GM20000 (cell line): ENCODE data around the gene TVP23C.

Experiments used
- DNase-seq: peaks from one replicate; pipeline ENCODE4 v3.0.0; 2012; ENCODE audit warnings: low spot score
- TF ChIP-seq, protein P1 (sequence below): IDR thresholded peaks from 2 replicates; pipeline ENCODE4 v1.5.1; 2012; ENCODE audit warnings: mild to moderate bottlenecking, control low read depth; ENCODE audit errors: extremely low read depth, missing control alignments

TVP23C gene

DNA sequence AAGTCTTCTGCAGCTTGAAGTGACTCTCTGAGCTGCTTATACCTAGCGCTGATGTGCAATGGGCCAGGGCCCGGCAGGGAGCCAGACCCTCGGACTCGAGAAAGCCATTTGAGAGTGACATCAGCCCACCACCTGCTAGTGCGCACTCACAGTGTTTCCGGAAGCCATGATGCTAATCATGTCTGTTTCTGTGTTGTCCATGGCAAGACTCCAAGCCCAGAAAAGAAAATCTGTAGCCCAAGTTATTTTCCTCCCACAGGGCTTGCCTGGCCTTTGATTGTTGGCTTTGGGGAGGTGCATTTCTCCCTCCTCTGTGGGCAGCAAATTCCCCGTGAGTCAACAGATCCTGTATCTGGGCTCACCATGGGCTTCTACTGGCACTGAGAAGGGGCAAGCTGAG lies 94.0 kb downstream of the TVP23C start:
- DNase-seq, result no peak
- TF ChIP-seq, protein P1, sequence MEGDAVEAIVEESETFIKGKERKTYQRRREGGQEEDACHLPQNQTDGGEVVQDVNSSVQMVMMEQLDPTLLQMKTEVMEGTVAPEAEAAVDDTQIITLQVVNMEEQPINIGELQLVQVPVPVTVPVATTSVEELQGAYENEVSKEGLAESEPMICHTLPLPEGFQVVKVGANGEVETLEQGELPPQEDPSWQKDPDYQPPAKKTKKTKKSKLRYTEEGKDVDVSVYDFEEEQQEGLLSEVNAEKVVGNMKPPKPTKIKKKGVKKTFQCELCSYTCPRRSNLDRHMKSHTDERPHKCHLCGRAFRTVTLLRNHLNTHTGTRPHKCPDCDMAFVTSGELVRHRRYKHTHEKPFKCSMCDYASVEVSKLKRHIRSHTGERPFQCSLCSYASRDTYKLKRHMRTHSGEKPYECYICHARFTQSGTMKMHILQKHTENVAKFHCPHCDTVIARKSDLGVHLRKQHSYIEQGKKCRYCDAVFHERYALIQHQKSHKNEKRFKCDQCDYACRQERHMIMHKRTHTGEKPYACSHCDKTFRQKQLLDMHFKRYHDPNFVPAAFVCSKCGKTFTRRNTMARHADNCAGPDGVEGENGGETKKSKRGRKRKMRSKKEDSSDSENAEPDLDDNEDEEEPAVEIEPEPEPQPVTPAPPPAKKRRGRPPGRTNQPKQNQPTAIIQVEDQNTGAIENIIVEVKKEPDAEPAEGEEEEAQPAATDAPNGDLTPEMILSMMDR, result no peak

DNA sequence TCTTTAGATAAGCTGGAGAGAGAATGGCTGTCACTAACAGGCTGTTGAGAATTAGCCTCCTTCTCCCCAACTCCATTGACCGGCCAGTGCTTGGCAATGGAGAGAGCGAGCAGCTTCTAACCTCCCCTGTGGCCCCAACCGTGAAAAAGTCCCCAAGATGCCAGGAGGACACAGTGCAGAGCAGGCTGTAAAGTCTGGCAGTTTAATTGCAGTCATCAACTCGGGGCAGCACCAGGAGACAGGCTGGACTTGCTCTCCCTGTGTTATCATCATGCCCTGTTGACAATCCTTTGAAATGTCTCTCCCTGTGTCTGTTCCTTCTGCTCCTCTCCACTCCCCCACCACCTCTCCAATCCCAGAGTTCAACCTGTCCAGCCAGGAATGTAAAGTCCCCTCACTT lies 95.2 kb downstream of the TVP23C start:
- DNase-seq, result no peak
- TF ChIP-seq, protein P1, result no peak

DNA sequence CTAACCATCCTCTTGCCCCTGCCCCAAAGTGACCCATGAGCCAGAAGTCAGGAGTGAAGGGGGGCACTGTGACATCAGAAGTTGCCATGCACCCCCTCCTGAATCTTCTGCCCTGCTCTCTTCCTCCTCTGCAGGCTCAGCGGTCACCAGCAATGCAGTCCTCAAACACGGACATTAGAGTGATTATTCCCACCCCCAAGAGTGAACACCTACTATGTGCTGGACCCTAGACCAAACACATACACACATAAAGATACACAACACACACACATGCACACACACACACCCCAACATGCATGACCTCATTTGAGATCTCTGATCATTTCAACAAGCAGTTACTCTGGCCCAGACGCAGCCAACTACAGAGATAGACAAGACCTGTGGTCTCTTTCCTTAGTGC lies 95.7 kb downstream of the TVP23C start, which contains the start of gene CDRT4:
CDRT4 (minus strand) TSS at position 30 of the 400 bp plus-strand sequence. CDS start 27,383 bp downstream, outside the sequence.
- TF ChIP-seq, protein P1, result no peak
- DNase-seq, result no peak

DNA sequence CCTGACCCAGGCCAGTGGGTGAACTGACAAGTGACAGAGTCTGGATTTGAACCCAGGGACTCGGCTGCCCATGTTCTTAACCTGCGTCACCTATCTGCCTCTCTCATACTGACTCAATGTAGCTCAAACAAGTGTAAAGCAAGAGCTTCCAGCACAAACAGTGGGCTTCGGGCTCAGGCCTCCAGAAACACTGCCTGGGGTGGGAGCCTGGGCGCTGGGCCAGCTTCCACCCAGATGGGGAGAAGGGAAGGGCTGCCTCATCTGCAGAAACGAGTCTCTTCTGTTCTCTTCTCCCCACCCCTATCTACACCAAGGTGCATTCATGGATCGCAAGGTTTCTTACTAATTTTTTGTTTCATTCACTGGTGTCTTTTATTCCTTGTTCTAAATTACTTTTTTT lies 97.2 kb downstream of the TVP23C start:
- TF ChIP-seq, protein P1, result no peak

DNA sequence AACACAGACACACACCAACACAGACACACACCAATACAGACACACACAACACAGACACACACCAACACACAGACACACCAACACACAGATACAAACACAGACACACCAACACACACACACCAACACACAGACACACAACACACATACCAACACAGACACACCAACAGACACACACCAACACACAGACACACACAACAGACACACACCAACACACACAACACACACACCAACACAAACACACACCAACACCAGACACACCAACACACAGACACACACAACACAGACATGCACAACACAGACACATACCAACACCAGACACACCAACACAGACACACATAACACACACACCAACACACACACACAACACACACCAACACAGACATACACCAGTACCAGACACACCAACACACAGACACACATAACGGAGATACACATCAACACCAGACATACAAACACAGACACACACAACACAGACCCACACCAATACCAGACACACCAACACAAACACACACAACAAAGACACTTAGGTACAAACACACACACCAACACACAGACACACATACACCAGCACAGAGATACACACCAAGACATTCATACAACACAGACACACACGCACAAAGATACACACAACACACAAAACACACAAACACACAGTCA lies 98.1 kb downstream of the TVP23C start:
- DNase-seq, result no peak
- TF ChIP-seq, protein P1, result no peak

More for the DNA sequence above, 97.2 kb downstream of the TVP23C start:
- DNase-seq, result no peak

DNA sequence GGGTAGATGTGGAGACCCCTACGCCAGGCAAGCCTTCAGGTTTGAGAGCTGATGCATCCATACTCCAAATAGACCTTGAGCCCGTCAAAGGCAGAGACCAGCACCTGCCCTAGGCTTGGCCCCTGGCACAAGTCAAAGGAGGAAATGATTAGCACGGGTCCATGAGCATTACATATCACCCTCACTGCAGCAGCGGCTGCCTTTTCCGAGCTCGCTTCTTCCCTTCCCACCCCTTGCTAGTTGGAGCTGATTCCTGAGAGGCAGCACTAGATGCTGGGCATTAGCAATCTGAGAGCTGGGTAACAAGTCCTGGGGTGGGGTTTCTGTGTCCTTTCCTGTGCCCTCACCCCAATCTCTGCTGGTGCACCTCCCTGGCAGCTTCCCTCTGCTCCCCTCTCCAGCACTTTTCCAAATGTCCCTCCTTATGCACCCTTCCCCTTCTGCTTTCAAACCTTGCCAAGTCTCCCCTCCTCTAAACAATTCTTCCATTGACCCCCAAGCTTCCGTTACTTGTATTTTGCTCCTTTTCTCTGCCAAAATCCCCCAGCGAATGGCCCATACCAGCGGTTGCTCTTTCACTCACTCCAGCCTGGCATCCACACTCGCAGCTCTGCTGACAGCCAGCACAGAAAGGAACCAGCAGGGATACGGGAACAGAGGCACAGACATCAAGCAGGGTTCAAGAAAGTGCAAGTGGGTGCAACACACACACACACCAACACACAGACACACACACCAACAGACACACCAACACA lies 98.9 kb downstream of the TVP23C start:
- TF ChIP-seq, protein P1, result no peak
- no peak for DNase-seq
